ENCODE data around the gene ARFIP1. TPM values are rescaled to one million over a fixed set of nuclear protein-coding genes. Genes with fewer than 3 reads are reported as not detected.
A peak's percentile ranks its signal among the peaks of the same experiment; 100 is the strongest.
"Not testable (repeated sequence)": the region's sequence is repeated elsewhere in the genome, so short reads cannot be mapped to it uniquely, and the experiment has no call there.

ARFIP1 gene
- polyA plus RNA-seq, 6 donors from 2014 or later = 21.4 to 32.7 (median 27.8) TPM

- Mint-ChIP-seq H3K27ac (peak overlapping the region in 1 of 6 donors; percentile 12), H3K27me3 (no peaks in the 10 kb centered on the region), H3K36me3 (peaks cover 50 to 53% of the 10 kb centered on the region in 2 donors), H3K4me1 (no peaks in the 10 kb centered on the region), H3K4me3 (no peak overlapping the region), H3K9me3 (peaks cover 3 to 22% (median 13%) of the 10 kb centered on the region in 7 donors)
- DNase-seq (no peak), ATAC-seq (ENCODE audit: low read depth in 2 of 2) (no peak)
Measured at GRCh38 chr4:152831416-152831815, 51.7 kb downstream of the ARFIP1 start.

GRCh38 chr4:152836936-152837335 lies 57.2 kb downstream of the ARFIP1 start:
- Mint-ChIP-seq H3K9me3 (peaks cover 2 to 13% (median 8%) of the 10 kb centered on the region in 7 donors), H3K27ac (no peak overlapping the region), H3K27me3 (no peaks in the 10 kb centered on the region), H3K4me3 (no peak overlapping the region), H3K36me3 (peaks cover 43 to 54% of the 10 kb centered on the region in 2 donors), H3K4me1 (peaks cover 14 to 21% (median 15%) of the 10 kb centered on the region in 3 donors)
- no peak for DNase-seq
- no peak for ATAC-seq (ENCODE audit: low read depth in 2 of 2)

GRCh38 chr4:152839729-152840128 lies 60.0 kb downstream of the ARFIP1 start:
- Mint-ChIP-seq H3K9me3 (peaks cover 3 to 20% (median 8%) of the 10 kb centered on the region in 7 donors), H3K27ac (peak overlapping the region in 3 of 6 donors; percentile 1 to 41 (median 28)), H3K36me3 (peaks cover 38% of the 10 kb centered on the region in 2 donors), H3K4me1 (peaks cover 14 to 21% (median 15%) of the 10 kb centered on the region in 3 donors)
- ATAC-seq (ENCODE audit: low read depth in 2 of 2); H3K4me3 Mint-ChIP-seq; H3K27me3 Mint-ChIP-seq; DNase-seq: not testable (repeated sequence)

DNA sequence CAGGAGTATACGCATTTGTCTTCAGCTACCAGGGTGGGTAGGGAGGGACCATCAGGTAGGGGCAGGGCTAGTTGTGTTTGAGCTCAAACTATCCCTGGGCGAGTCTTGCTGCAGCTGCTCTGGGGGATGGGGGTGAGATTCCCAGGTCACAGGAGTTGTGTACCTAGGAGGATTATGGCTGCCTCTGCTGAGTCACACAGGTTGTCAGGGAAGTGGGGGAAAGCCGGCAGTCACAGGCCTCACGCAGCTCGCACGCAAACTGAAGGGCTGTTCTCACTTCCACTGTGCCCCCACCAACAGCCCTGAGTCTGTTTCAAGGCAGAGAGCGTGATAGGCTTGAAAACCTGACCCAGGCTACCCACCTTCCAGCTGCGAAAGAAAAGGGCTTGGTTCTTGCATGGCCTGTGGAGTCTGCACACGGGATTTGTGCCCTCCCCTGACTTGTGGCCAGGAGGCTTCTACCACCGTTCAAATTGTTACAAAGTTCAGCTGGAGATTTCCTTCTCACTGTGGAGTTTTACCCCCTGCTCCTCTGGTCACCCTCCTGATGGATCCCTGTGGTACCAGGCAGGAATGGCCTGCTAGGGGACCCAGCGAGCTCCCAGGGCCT lies 63.8 kb downstream of the ARFIP1 start:
- Mint-ChIP-seq H3K9me3 (peaks cover 3 to 18% (median 8%) of the 10 kb centered on the region in 7 donors), H3K27me3 (no peaks in the 10 kb centered on the region), H3K4me1 (peaks cover 10 to 21% (median 13%) of the 10 kb centered on the region in 3 donors), H3K27ac (no peak overlapping the region), H3K4me3 (no peak overlapping the region), H3K36me3 (peaks cover 20% of the 10 kb centered on the region in 2 donors)
- DNase-seq = no peak
- no peak for ATAC-seq (ENCODE audit: low read depth in 2 of 2)

- Mint-ChIP-seq H3K9me3 (peaks cover 0 to 12% (median 2%) of the 10 kb centered on the region in 7 donors), H3K27me3 (no peaks in the 10 kb centered on the region), H3K27ac (no peak overlapping the region), H3K4me3 (peak overlapping the region in 1 of 8 donors; percentile 47), H3K36me3 (peaks cover 6 to 7% of the 10 kb centered on the region in 2 donors), H3K4me1 (peaks cover 21 to 29% (median 23%) of the 10 kb centered on the region in 3 donors)
- ATAC-seq (ENCODE audit: low read depth in 2 of 2) = no peak
- no peak for DNase-seq
Measured at GRCh38 chr4:152847376-152847775, 67.6 kb downstream of the ARFIP1 start.

GRCh38 chr4:152848508-152848907 lies 68.8 kb downstream of the ARFIP1 start:
- ATAC-seq (ENCODE audit: low read depth in 2 of 2) (no peak), DNase-seq (no peak)
- H3K27ac Mint-ChIP-seq = peak overlapping the region in 1 of 6 donors; percentile 66
- peaks cover 21 to 29% (median 23%) of the 10 kb centered on the region in 3 donors for H3K4me1 Mint-ChIP-seq
- no peaks in the 10 kb centered on the region for H3K27me3 Mint-ChIP-seq
- no peak overlapping the region for H3K4me3 Mint-ChIP-seq
- H3K36me3 Mint-ChIP-seq = peaks cover 9 to 10% of the 10 kb centered on the region in 2 donors
- peaks cover 5 to 18% (median 10%) of the 10 kb centered on the region in 7 donors for H3K9me3 Mint-ChIP-seq

- peak overlapping the region in 3 of 6 donors; percentile 1 to 90 (median 12) for H3K27ac Mint-ChIP-seq
- no peaks in the 10 kb centered on the region for H3K27me3 Mint-ChIP-seq
- H3K9me3 Mint-ChIP-seq = peaks cover 5 to 24% (median 19%) of the 10 kb centered on the region in 7 donors
- DNase-seq (no peak), ATAC-seq (ENCODE audit: low read depth in 2 of 2) (no peak)
- H3K36me3 Mint-ChIP-seq = peaks cover 10 to 14% of the 10 kb centered on the region in 2 donors
- H3K4me3 Mint-ChIP-seq = peak overlapping the region in 2 of 8 donors; percentile 0 to 60
- H3K4me1 Mint-ChIP-seq = peaks cover 21 to 29% (median 23%) of the 10 kb centered on the region in 3 donors
Measured at GRCh38 chr4:152849350-152849749, 69.6 kb downstream of the ARFIP1 start.

DNA sequence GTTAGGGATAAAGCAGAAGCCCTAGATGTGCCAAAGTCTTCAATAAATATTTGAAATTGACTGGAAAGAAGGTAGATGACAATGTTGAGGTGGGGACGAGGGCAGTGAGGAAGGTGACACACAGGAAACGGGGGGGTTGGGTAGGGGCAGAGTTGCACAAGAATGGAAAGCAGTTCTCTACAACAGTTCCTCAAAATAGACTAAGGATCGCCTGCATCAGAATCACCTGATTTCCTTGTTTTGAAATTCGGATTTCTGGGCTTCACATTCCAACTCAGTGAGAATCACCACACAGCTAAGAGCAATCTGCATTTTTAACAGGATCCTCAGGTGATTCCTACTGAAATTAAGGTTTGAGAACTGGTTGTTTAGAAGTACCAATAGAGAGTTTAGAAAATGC lies 70.6 kb downstream of the ARFIP1 start:
- DNase-seq (peak; percentile 61), ATAC-seq (ENCODE audit: low read depth in 2 of 2) (peak; percentile 96 to 98)
- H3K4me3 Mint-ChIP-seq = peak overlapping the region; percentile 37 to 88 (median 80)

GRCh38 chr4:152851226-152851625 lies 71.5 kb downstream of the ARFIP1 start:
- no peak for ATAC-seq (ENCODE audit: low read depth in 2 of 2)
- H3K27me3 Mint-ChIP-seq = no peaks in the 10 kb centered on the region
- DNase-seq = no peak
- H3K4me1 Mint-ChIP-seq = peaks cover 21 to 31% (median 29%) of the 10 kb centered on the region in 3 donors
- H3K4me3 Mint-ChIP-seq = peak overlapping the region in 2 of 8 donors; percentile 25 to 68
- peaks cover 10 to 17% of the 10 kb centered on the region in 2 donors for H3K36me3 Mint-ChIP-seq
- peak overlapping the region in 5 of 6 donors; percentile 4 to 90 (median 82) for H3K27ac Mint-ChIP-seq
- H3K9me3 Mint-ChIP-seq = peaks cover 5 to 30% (median 22%) of the 10 kb centered on the region in 7 donors

More for the DNA sequence above, 70.6 kb downstream of the ARFIP1 start:
- Mint-ChIP-seq H3K4me1 (peaks cover 21 to 29% (median 24%) of the 10 kb centered on the region in 3 donors), H3K36me3 (peaks cover 10 to 17% of the 10 kb centered on the region in 2 donors), H3K27me3 (no peaks in the 10 kb centered on the region), H3K9me3 (peaks cover 5 to 28% (median 22%) of the 10 kb centered on the region in 7 donors), H3K27ac (peak overlapping the region; percentile 85 to 97 (median 90))

GRCh38 chr4:152853293-152853692 lies 73.5 kb downstream of the ARFIP1 start:
- Mint-ChIP-seq H3K27me3 (no peaks in the 10 kb centered on the region), H3K36me3 (peaks cover 10 to 17% of the 10 kb centered on the region in 2 donors), H3K27ac (peak overlapping the region in 3 of 6 donors; percentile 1 to 9 (median 2)), H3K9me3 (peaks cover 5 to 30% (median 22%) of the 10 kb centered on the region in 7 donors), H3K4me3 (no peak overlapping the region), H3K4me1 (peaks cover 21 to 31% (median 24%) of the 10 kb centered on the region in 3 donors)
- ATAC-seq (ENCODE audit: low read depth in 2 of 2) (no peak), DNase-seq (no peak)

GRCh38 chr4:152854016-152854415 lies 74.3 kb downstream of the ARFIP1 start:
- Mint-ChIP-seq H3K4me1 (peaks cover 21 to 31% (median 24%) of the 10 kb centered on the region in 3 donors), H3K27ac (peak overlapping the region in 3 of 6 donors; percentile 33 to 78 (median 40)), H3K9me3 (peaks cover 5 to 30% (median 22%) of the 10 kb centered on the region in 7 donors), H3K36me3 (peaks cover 10 to 17% of the 10 kb centered on the region in 2 donors)
- not testable (repeated sequence) for H3K4me3 Mint-ChIP-seq; DNase-seq; H3K27me3 Mint-ChIP-seq; ATAC-seq (ENCODE audit: low read depth in 2 of 2)

DNA sequence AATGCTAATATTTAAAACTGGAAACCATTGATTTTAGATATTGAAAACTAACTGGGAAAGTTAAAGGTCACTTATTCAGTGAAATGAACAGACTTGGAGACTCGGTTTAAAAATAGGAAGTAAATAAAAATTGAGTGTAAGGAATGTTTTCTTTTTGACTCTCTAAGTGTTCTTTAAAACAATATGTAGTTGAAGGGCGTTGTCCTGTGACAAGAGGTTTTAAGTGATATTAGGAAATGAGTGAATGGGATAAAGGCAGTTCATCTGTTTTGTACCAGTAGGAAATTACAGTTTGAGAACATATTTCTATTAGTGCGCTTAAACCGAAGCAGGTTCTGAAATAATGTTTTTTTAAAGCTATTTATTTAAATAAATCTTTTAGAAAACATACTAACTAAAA lies 77.2 kb downstream of the ARFIP1 start:
- DNase-seq (no peak), ATAC-seq (ENCODE audit: low read depth in 2 of 2) (no peak)
- H3K4me1 Mint-ChIP-seq = peaks cover 0 to 8% (median 0%) of the 10 kb centered on the region in 3 donors
- no peaks in the 10 kb centered on the region for H3K27me3 Mint-ChIP-seq
- H3K4me3 Mint-ChIP-seq = no peak overlapping the region
- H3K27ac Mint-ChIP-seq = no peak overlapping the region
- H3K36me3 Mint-ChIP-seq = peaks cover 10 to 17% of the 10 kb centered on the region in 2 donors
- peaks cover 5 to 27% (median 20%) of the 10 kb centered on the region in 7 donors for H3K9me3 Mint-ChIP-seq

DNA sequence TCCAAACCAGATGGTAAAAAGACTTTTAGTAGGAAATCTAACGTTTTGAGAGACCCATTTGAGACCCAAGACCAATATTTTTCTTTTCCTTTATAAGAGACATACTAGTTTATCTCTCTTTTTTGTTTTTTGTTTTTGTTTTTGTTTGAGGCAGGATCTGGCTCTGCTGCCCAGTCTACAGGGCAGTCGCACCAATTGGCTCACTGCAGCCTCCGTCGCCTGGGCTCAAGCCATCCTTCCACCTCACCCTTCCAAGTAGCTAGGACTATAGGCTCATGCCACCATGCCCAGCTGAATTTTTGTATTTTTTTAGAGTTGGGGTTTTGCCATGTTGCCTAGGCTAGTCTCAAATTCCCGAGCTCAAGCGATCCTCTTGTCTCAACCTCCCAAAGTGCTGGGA lies 79.2 kb downstream of the ARFIP1 start:
- DNase-seq (no peak), ATAC-seq (ENCODE audit: low read depth in 2 of 2) (no peak)
- peaks cover under 1 to 10% of the 10 kb centered on the region in 2 donors for H3K36me3 Mint-ChIP-seq
- peak overlapping the region in 1 of 6 donors; percentile 90 for H3K27ac Mint-ChIP-seq
- no peak overlapping the region for H3K4me3 Mint-ChIP-seq
- peaks cover 0 to 12% (median 7%) of the 10 kb centered on the region in 7 donors for H3K9me3 Mint-ChIP-seq
- H3K27me3 Mint-ChIP-seq = no peaks in the 10 kb centered on the region
- H3K4me1 Mint-ChIP-seq = peaks cover 0 to 8% (median 0%) of the 10 kb centered on the region in 3 donors

DNA sequence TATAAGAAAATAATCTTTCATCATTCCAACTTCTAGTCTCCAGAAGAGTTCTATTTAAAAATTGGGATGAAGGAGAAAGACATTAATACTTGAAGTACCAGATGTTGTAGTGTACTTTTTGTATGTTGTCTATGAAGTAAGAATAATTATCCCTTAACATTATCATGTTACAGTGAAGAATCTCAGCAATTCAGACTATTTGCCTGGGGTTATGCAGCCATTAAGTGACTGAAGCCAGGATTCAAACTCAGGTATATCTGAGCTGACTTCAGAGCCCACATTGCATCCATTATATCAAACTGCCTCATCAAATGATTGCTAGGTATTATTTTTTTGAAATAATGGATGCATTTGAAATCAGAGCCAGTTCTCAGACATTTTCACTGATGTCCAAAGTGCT lies 80.3 kb downstream of the ARFIP1 start:
- Mint-ChIP-seq H3K4me3 (no peak overlapping the region), H3K9me3 (peaks cover 0 to 2% (median 0%) of the 10 kb centered on the region in 7 donors)

More for the DNA sequence above, 80.3 kb downstream of the ARFIP1 start:
- no peak for DNase-seq
- H3K27me3 Mint-ChIP-seq = no peaks in the 10 kb centered on the region
- ATAC-seq (ENCODE audit: low read depth in 2 of 2) = no peak
- peaks cover 0 to 8% (median 0%) of the 10 kb centered on the region in 3 donors for H3K4me1 Mint-ChIP-seq
- peaks cover 5 to 8% of the 10 kb centered on the region in 2 donors for H3K36me3 Mint-ChIP-seq
- no peak overlapping the region for H3K27ac Mint-ChIP-seq
